HepG2 (cell line): ENCODE data around the gene KIRREL3. TPM values are rescaled to one million over a fixed set of nuclear protein-coding genes. Genes with fewer than 3 reads are reported as not detected.

Experiments used
- ATAC-seq: fragments of 200-7000 bp; cut with Tn5 transposase; 3 replicates; pipeline ENCODE4 v1.9.1; 2020; ENCODE audit warnings: mild to moderate bottlenecking, moderate library complexity
- BruUV-seq: library from RNA; stranded (reverse); fragments of 400-500 nt; replicated peaks from 2 replicates; lab custom pipeline; 2021; lab: Mats Ljungman, UMichigan
- CTCF ChIA-PET: fragments of 300-600 bp; formaldehyde crosslinking; extraction: SDS; loops from one replicate; lab custom pipeline; 2021; ENCODE audit warnings: low total read pairs, inconsistent platforms, low intra/inter-chr PET ratio; lab: Yijun Ruan, JAX
- POLR2A ChIA-PET: fragments of 350-600 bp; sonication (Branson Sonifier 250); formaldehyde crosslinking; loops from one replicate; lab custom pipeline; 2020; ENCODE audit warnings: antibody characterized with exemption, inconsistent platforms; lab: Yijun Ruan, JAX
- DNase-seq: peaks from one replicate; pipeline ENCODE4 v3.0.0-alpha.2; 2015; ENCODE audit warnings: low spot score
- FAIRE-seq: peaks from 3 replicates; lab custom pipeline; 2011; peaks lifted over from hg19 to GRCh38; lab: Jason Lieb, UNC
- H2AFZ ChIP-seq: one replicate; pipeline ENCODE4 v1.6.1; 2011; ENCODE audit warnings: low read length, inconsistent platforms
- H3K27ac ChIP-seq: fragments of 300-600 bp; 3 replicates; pipeline ENCODE4 v1.8.0; 2011; ENCODE audit warnings: mixed run types, mild to moderate bottlenecking, mixed read lengths, low read length, inconsistent platforms; ENCODE audit not compliant: insufficient read depth; ENCODE audit errors: extremely low read length
- H3K27me3 ChIP-seq, 2 experiments: fragments of 200-600 bp in 1 of 2; 2 replicates in 1 of 2; 3 replicates in 1 of 2; pipeline versions ENCODE4 v1.6.0 to v1.8.0; 2011; ENCODE audit warnings: low read length in 2 of 2, mild to moderate bottlenecking in 2 of 2, moderate library complexity in 2 of 2, inconsistent platforms in 1 of 2; ENCODE audit not compliant: insufficient read depth in 2 of 2, control insufficient read depth in 1 of 2
- H3K36me3 ChIP-seq, 2 experiments: fragments of 200-600 bp in 1 of 2; replicated peaks in 1 of 2; 2 replicates in 1 of 2; 3 replicates in 1 of 2; pipeline versions ENCODE4 v1.5.1 to v1.8.0; 2011; ENCODE audit warnings: low read length in 2 of 2, inconsistent platforms in 1 of 2; ENCODE audit not compliant: insufficient read depth in 2 of 2, control insufficient read depth in 1 of 2
- H3K4me1 ChIP-seq: 2 replicates; pipeline ENCODE4 v1.5.1; 2012; ENCODE audit warnings: low read length, inconsistent platforms; ENCODE audit not compliant: insufficient read depth
- H3K4me2 ChIP-seq: 2 replicates; pipeline ENCODE4 v1.6.0; 2011; ENCODE audit warnings: low read depth, low read length, inconsistent platforms
- H3K4me3 ChIP-seq, 3 experiments: fragments of 200-600 bp in 1 of 3; sonication (generic), shearing (Covaris generic) in 1 of 3; replicated peaks in 1 of 3; 2 replicates each; pipeline ENCODE4 v1.5.1; 2011 to 2016; ENCODE audit warnings: low read length in 3 of 3, inconsistent platforms in 2 of 3, low read depth in 2 of 3, mild to moderate bottlenecking in 2 of 3, control low read depth in 1 of 3, mixed read lengths in 1 of 3; ENCODE audit not compliant: insufficient read depth in 1 of 3
- H3K79me2 ChIP-seq: one replicate; pipeline ENCODE4 v1.6.1; 2011; ENCODE audit warnings: low read length, inconsistent platforms; ENCODE audit not compliant: insufficient read depth
- H3K9ac ChIP-seq: 2 replicates; pipeline ENCODE4 v1.6.0; 2011; ENCODE audit warnings: mild to moderate bottlenecking, low read depth, low read length, inconsistent platforms; ENCODE audit not compliant: insufficient read depth
- H3K9me3 ChIP-seq: 2 replicates; pipeline ENCODE4 v1.5.1; 2012; ENCODE audit warnings: mild to moderate bottlenecking, low read length
- H4K20me1 ChIP-seq: 2 replicates; pipeline ENCODE4 v1.6.0; 2011; ENCODE audit warnings: inconsistent platforms, mild to moderate bottlenecking, low read length, moderate library complexity; ENCODE audit not compliant: insufficient read depth
- AGO2 ChIP-seq: fragments of 200-400 bp; formaldehyde crosslinking; optimal IDR thresholded peaks from 2 replicates; pipeline ENCODE3; 2017; ENCODE audit warnings: mild to moderate bottlenecking, low read depth, low read length, moderate library complexity
- DPF2 ChIP-seq: sonication (generic); formaldehyde crosslinking; IDR thresholded peaks from 2 replicates; pipeline ENCODE4 v1.4.0; 2020; ENCODE audit warnings: mild to moderate bottlenecking, low read depth, missing genetic modification reagents, borderline replicate concordance
- ETV5 ChIP-seq: IDR thresholded peaks from 2 replicates; pipeline ENCODE4 v1.6.1; 2018; ENCODE audit warnings: missing biosample characterization, missing genetic modification reagents, inconsistent platforms, borderline replicate concordance
- IKZF5 ChIP-seq: IDR thresholded peaks from 2 replicates; pipeline ENCODE4 v1.6.1; 2018; ENCODE audit warnings: missing genetic modification reagents, mild to moderate bottlenecking, missing compliant biosample characterization
- JUND ChIP-seq: sonication (generic); formaldehyde crosslinking; IDR thresholded peaks from 2 replicates; pipeline ENCODE4 v1.8.0; 2022; ENCODE audit warnings: mild to moderate bottlenecking, missing genetic modification reagents
- KDM6A ChIP-seq: IDR thresholded peaks from 2 replicates; pipeline ENCODE4 v1.6.1; 2016; ENCODE audit warnings: low read depth
- MYNN ChIP-seq: sonication (generic); formaldehyde crosslinking; IDR thresholded peaks from 2 replicates; pipeline ENCODE4 v1.4.0; 2020; ENCODE audit warnings: mild to moderate bottlenecking, low read depth, missing genetic modification reagents
- PAXIP1 ChIP-seq: sonication (generic); formaldehyde crosslinking; conservative IDR thresholded peaks from 2 replicates; pipeline ENCODE4 v1.4.0; 2020; ENCODE audit warnings: mild to moderate bottlenecking, missing genetic modification reagents, moderate library complexity
- SRSF1 ChIP-seq: fragments of 200-400 bp; formaldehyde crosslinking; optimal IDR thresholded peaks from 2 replicates; pipeline ENCODE3; 2017; ENCODE audit warnings: mild to moderate bottlenecking, low read depth, low read length, moderate library complexity
- ZNF207 ChIP-seq: fragments of 450-650 bp; IDR thresholded peaks from 2 replicates; pipeline ENCODE4 v1.6.1; 2016; ENCODE audit warnings: antibody characterized with exemption, borderline replicate concordance
- ZNF235 ChIP-seq: sonication (generic); formaldehyde crosslinking; IDR thresholded peaks from 2 replicates; pipeline ENCODE4 v1.8.1; 2023; ENCODE audit warnings: mild to moderate bottlenecking, missing genetic modification reagents, borderline replicate concordance
- ZNF354B ChIP-seq: sonication (generic); formaldehyde crosslinking; IDR thresholded peaks from 2 replicates; pipeline ENCODE4 v1.8.0; 2022; ENCODE audit warnings: mild to moderate bottlenecking, missing genetic modification reagents
- ZNF570 ChIP-seq: sonication (generic); formaldehyde crosslinking; IDR thresholded peaks from 2 replicates; pipeline ENCODE4 v1.4.0; 2020; ENCODE audit warnings: mild to moderate bottlenecking, missing genetic modification reagents, borderline replicate concordance
- ZNF660 ChIP-seq: sonication (generic); formaldehyde crosslinking; IDR thresholded peaks from 2 replicates; pipeline ENCODE4 v1.5.1; 2020; ENCODE audit warnings: mild to moderate bottlenecking, low read depth, missing genetic modification reagents, borderline replicate concordance
- ZNF747 ChIP-seq: sonication (generic); formaldehyde crosslinking; IDR thresholded peaks from 2 replicates; pipeline ENCODE4 v1.8.1; 2023; ENCODE audit warnings: missing genetic modification reagents, mild to moderate bottlenecking, borderline replicate concordance
- ZNF749 ChIP-seq: sonication (generic); formaldehyde crosslinking; IDR thresholded peaks from 2 replicates; pipeline ENCODE4 v1.8.0; 2022; ENCODE audit warnings: mild to moderate bottlenecking, missing genetic modification reagents, moderate library complexity, borderline replicate concordance
- ZNF761 ChIP-seq: sonication (generic); formaldehyde crosslinking; conservative IDR thresholded peaks from 2 replicates; pipeline ENCODE4 v1.4.0; 2020; ENCODE audit warnings: mild to moderate bottlenecking, missing genetic modification reagents
- WGBS: methylation state at CpG from one replicate; pipeline ENCODE4 v1.1.6; 2017; ENCODE audit warnings: low lambda C conversion rate; 5-methylcytosine and 5-hydroxymethylcytosine counted together
- in situ Hi-C: cut with HindIII; loops from 2 replicates; pipeline ENCODE4 v1.10.0; 2017; ENCODE audit warnings: low pct_unique_long_range_greater_than_20kb; ENCODE audit not compliant: extremely low pct_ligation_motif_present
- intact Hi-C: fragments of 100-400 bp; cut with micrococcal nuclease; formaldehyde crosslinking; loops from one replicate; pipeline ENCODE4 v1.10.0; 2022; ENCODE audit not compliant: unreplicated experiment
- polyA plus RNA-seq, 8 experiments: library from polyadenylated mRNA; depleted of rRNA in 3 of 8; stranded (reverse) in 7 of 8; unstranded in 1 of 8; fragments of >200 nt; fragmentation: Illumina TruSeq in 4 of 8; extraction: Trizol in 4 of 8; gene quantifications; 2 replicates each; pipeline versions ENCODE4 v1.2.1 to v1.2.3, GENCODE V29; 2011 to 2016; ENCODE audit warnings: low read depth in 4 of 8, missing spikeins in 1 of 8, mixed read lengths in 1 of 8; ENCODE audit not compliant: insufficient read depth in 1 of 8
- total RNA-seq, 5 experiments: library from RNA; depleted of rRNA; stranded (reverse); fragments of >200 nt; fragmentation: Illumina TruSeq; extraction: Trizol; gene quantifications; 2 replicates each; pipeline ENCODE4 v1.2.3, GENCODE V29; 2016; ENCODE audit warnings: low read depth in 1 of 5

The KIRREL3 gene
- total and polyA plus RNA-seq, 2 of the 13 experiments (the other 11 are each of a cell fraction or from before 2014, with no cell fraction given), result not detected

- H3K4me2 ChIP-seq, result no peak overlapping the region
- no peaks in the 10 kb centered on the region for H3K9me3 ChIP-seq
- FAIRE-seq (no peak), DNase-seq (no peak)
- WGBS, result 11% methylated on average over 7 of the region's 7 CpGs
- H3K4me1 ChIP-seq, result no peaks in the 10 kb centered on the region
- no peak overlapping the region for H3K4me3 ChIP-seq
- H3K36me3 ChIP-seq, result no peaks in the 10 kb centered on the region
- H4K20me1 ChIP-seq, result no peaks in the 10 kb centered on the region
- TF ChIP-seq ZNF570 (CRISPR knock-in tag), result no peak
- no peak for TF ChIP-seq ZNF235 (CRISPR knock-in tag)
- TF ChIP-seq ZNF747 (CRISPR knock-in tag), result no peak
- TF ChIP-seq ZNF749 (CRISPR knock-in tag), result no peak
- no peak for TF ChIP-seq ZNF354B (CRISPR knock-in tag)
- no peak for TF ChIP-seq ETV5
- no peak for TF ChIP-seq DPF2 (CRISPR knock-in tag)
- TF ChIP-seq AGO2, result no peak
- no peak for TF ChIP-seq ZNF660 (CRISPR knock-in tag)
- no peak for TF ChIP-seq SRSF1
- no peak for TF ChIP-seq ZNF761 (CRISPR knock-in tag)
- TF ChIP-seq ZNF207, result no peak
- TF ChIP-seq IKZF5 (CRISPR knock-in tag), result no peak
- TF ChIP-seq JUND (CRISPR knock-in tag), result no peak
- TF ChIP-seq PAXIP1, result no peak
- TF ChIP-seq MYNN (CRISPR knock-in tag), result no peak
- no peak for TF ChIP-seq KDM6A (CRISPR knock-in tag)
- TF ChIP-seq, all 625 proteins: peak for 0
- in situ Hi-C loops, result no loop called here
- Histone ChIP-seq H3K9ac (no peak overlapping the region), H2AFZ (no peak overlapping the region), H3K79me2 (no peaks in the 10 kb centered on the region), H3K27ac (no peak overlapping the region), H3K27me3 (peaks cover 1 to 13% of the 10 kb centered on the region in 2 experiments; a peak in 1 of 5 replicates)
- peak; percentile 75 for ATAC-seq
- no TSS peak for BruUV-seq
- ChIA-PET CTCF (no interaction called here), POLR2A (no interaction called here)
- intact Hi-C loops, result no loop called here
These were observed 110.0 kb downstream of the KIRREL3 start for GRCh38 chr11:126890561-126890960.
